HG02885 (cell line): ENCODE data around the gene PTPRA.
"Not testable (repeated sequence)": the region's sequence is repeated elsewhere in the genome, so short reads cannot be mapped to it uniquely, and the experiment has no call there.

Experiments used
- ATAC-seq: cut with Tn5 transposase; IDR thresholded peaks from one replicate; pipeline ENCODE4 v1.9.1; 2021; ENCODE audit warnings: mild to moderate bottlenecking; ENCODE audit not compliant: unreplicated experiment, poor library complexity

PTPRA gene, protein sequence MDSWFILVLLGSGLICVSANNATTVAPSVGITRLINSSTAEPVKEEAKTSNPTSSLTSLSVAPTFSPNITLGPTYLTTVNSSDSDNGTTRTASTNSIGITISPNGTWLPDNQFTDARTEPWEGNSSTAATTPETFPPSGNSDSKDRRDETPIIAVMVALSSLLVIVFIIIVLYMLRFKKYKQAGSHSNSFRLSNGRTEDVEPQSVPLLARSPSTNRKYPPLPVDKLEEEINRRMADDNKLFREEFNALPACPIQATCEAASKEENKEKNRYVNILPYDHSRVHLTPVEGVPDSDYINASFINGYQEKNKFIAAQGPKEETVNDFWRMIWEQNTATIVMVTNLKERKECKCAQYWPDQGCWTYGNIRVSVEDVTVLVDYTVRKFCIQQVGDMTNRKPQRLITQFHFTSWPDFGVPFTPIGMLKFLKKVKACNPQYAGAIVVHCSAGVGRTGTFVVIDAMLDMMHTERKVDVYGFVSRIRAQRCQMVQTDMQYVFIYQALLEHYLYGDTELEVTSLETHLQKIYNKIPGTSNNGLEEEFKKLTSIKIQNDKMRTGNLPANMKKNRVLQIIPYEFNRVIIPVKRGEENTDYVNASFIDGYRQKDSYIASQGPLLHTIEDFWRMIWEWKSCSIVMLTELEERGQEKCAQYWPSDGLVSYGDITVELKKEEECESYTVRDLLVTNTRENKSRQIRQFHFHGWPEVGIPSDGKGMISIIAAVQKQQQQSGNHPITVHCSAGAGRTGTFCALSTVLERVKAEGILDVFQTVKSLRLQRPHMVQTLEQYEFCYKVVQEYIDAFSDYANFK

DNA sequence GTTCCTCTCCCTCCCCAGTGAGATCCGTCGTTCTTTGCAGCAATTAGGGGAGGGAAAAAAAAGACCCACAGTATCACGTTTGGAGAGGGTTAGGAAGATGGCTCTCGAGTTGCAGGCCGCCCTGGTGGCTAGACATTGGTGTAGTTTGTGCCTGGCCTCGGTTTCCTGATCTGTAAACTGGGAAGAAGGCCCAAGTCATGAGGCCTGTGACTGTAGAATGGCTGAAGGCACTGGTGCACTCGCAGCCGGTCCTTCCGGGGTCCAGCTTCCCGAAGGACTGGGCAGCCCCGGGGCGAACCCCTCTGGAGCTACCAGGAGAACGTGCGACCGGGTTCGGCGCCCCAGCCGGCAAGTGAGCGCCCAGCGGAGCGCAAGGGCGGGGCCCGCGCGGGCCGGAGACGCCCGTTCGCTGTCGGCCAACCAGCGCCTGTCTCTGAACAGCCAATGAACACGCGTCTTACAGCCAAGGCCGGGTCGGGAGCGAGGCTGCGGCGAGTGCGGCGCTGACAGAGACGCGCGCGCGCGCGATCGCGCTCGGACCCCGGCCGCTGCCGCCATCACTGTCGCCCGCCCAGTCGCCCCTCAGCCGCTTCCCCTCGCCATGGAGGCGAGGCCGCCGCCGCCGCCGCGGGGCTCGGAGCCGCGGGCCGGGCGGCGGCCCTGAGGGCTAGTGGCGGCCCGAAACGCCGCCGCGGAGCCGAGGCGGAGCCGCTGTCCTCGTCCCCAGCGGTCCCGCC lies at the start of gene PTPRA:
TSS of gene PTPRA (plus strand) at position 472 of the 737 bp plus-strand sequence. CDS start 90,797 bp downstream, outside the sequence.
- ATAC-seq = peak; percentile 94

- ATAC-seq = no peak
These were observed 47.5 kb upstream of the PTPRA start for GRCh38 chr20:2825761-2826160.

GRCh38 chr20:2826655-2827054 lies 46.6 kb upstream of the PTPRA start:
- ATAC-seq = no peak

GRCh38 chr20:2829376-2829775 lies 43.9 kb upstream of the PTPRA start:
- ATAC-seq = no peak

GRCh38 chr20:2831206-2831605 lies 42.1 kb upstream of the PTPRA start:
- not testable (repeated sequence) for ATAC-seq

DNA sequence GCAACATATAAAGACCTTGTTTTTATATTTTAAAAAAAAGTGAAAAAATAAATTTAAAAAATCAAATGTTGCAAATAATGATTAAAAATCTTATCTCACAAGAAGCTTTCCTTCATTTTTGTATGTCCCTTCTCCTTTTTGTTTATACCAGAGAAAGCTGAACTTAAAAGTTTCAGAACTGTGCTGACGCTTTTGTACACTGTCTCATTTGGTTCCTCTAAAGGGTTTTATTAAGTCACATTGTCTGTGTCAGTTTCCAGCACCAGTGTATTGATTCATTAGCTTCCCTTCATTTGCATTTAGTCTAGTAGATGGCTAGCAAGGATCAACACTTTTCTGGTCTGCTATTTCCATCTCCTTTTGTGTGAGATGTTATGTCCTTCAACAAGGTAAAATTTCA lies 39.5 kb upstream of the PTPRA start:
- no peak for ATAC-seq

DNA sequence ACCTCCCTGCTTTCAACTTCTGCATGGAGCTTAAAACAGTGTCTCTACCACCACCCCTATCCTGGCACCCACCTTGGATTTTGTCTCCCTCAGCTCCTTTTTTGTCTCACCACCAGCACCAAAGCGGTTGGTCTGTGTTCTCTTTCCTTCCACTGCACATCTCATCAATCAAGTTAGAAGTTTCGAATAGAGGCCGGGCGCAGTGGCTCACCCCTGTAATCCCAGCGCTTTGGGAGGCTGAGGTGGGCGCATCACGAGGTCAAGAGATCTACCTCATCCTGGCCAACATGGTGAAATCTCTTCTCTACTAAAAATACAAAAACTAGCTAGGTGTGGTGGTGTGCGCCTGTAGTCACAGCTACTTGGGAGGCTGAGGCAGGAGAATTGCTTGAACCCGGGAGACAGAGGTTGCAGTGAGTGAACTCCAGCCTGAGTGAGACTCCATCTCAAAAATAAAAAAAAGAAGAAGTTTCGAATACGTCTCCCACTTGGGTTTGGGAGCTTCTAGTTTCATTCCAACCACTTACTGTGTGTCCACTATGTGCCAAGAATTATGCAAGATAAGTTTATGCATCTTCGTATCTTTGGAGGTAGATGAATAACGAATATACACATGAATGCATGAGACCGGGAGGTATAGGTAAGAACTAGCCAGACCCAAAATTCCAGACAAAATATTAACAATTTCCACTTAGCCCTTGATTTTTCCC lies 38.7 kb upstream of the PTPRA start:
- ATAC-seq = no peak

DNA sequence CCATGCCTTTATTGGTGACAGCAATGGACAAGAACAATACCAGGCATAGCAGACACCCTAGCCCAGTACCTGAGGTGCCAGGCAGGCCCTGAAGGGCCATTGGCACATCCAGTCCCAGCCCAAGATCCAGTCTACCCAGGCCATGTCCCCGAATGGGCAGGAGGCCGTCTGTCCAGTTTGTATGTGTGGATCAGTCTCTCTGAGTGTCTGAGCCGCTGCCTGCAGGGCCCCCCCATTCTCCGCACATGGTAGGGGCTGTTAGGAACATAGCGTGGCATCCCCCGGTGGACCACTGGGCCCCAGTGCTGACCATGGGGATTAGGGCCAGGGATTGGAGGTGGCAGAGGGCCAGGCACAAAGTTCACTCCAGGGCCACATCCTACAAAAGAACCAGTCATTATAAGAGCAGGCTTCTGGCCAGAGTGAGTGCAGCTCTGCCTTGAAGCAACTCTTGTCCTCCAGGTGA lies 37.9 kb upstream of the PTPRA start:
- ATAC-seq = no peak

- no peak for ATAC-seq
These were observed 37.2 kb upstream of the PTPRA start for GRCh38 chr20:2836035-2836434.

DNA sequence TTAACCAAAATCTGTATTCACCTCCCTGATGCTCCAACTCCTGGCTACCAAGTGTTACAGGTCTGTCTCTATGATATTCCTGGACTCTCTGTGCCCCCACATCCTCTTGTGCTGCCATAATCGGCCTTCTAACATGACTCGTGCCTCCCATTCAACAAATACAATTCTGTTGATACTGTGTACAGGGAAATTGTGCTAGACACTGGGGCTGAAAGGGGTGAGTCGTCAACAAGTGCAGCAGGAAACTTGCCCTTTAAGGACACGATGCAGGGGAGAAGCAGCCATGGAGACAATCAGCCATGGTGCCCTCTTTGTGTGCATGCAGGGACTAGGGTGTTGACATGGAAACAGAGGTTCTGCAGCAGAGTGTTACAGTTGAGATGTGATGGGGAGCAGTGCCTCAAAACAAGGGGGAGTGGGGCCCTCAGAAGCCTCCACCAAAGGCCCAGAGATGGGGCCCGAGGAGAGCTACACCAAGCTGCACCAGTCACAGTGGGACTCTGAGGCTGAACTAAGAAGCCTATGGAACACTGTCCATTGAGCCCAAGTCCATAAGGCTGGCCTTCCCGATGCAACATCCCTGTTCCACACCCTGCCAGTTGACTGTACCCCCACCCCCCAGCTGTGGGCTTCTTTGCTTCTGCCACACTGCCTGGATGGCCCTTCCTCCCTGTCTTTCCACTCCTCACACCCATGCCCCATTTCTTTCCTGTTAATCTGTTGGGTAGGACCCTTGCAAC lies 35.9 kb upstream of the PTPRA start:
- no peak for ATAC-seq

DNA sequence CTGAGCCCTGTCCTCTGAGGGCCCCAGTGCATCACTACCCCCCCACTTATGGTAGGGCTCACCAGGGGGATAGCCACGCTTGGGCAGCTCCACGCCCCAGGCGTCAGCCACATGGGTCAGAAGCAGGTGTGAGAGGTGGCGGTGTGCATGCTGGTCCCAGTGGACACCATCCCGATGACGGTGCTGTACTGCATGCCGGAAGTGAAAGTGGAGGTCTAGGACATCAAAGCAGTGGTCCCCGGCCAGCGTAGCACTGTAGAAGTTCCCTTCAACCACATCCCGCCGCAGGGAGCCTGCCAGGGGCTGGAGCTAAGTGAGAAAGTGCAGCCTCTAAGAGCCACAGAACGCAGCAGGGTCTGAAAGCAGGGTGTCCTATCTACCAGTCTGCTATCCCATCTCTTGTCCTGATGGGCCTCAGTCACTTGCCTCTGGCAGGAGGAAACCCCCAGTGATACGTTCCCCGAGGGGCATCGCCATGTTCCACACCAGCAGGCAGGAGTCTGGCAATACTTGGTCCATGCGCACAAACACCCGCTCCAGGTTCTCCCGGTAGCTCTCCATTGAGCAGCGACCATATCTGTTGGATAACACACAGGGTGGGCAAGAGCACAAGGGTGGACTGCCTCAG lies 35.0 kb upstream of the PTPRA start:
- ATAC-seq = no peak

GRCh38 chr20:2838847-2839671 lies 34.2 kb upstream of the PTPRA start:
- no peak for ATAC-seq

DNA sequence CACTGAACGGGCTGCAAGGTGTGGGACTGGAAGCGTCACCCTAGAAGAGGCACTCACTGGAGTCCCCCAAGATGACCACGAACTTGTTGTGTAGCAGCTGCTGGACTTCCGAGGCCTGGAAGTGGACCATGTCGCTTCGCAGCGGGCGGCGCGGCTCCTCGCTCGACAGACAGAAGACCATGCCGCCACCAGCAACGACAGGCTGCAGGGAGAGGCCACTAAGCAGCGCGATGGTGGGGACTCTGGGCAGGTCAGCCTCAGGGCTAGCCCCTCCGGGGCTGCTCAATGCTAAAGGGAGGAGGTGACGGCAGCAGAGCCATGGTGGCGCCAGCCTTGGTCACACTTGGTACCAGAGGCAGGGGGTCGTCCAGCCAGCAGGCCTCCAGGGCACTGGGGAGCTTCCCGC lies 33.5 kb upstream of the PTPRA start:
- ATAC-seq = no peak

- ATAC-seq = peak; percentile 96
These were observed 32.9 kb upstream of the PTPRA start, which contains the start of the genes PCED1A and VPS16 for GRCh38 chr20:2840138-2840966. TSS of gene PCED1A (minus strand) at chr20:2840655. CDS start at chr20:2839912, 743 bp downstream. TSS of gene VPS16 (plus strand) at chr20:2840745. CDS start at chr20:2840775, 30 bp downstream.

GRCh38 chr20:2840967-2841531 lies 32.2 kb upstream of the PTPRA start:
- ATAC-seq = peak; percentile 27

GRCh38 chr20:2845607-2846006 lies 27.7 kb upstream of the PTPRA start:
- ATAC-seq = no peak

- no peak for ATAC-seq
These were observed 26.6 kb upstream of the PTPRA start for GRCh38 chr20:2846698-2847097.
